ENCODE measurements around the gene VTI1A. TPM values are rescaled to one million over a fixed set of nuclear protein-coding genes. Genes with fewer than 3 reads are reported as not detected.

VTI1A gene
- total RNA-seq, 1 experiment from 2014 or later: 18.1 TPM

DNA sequence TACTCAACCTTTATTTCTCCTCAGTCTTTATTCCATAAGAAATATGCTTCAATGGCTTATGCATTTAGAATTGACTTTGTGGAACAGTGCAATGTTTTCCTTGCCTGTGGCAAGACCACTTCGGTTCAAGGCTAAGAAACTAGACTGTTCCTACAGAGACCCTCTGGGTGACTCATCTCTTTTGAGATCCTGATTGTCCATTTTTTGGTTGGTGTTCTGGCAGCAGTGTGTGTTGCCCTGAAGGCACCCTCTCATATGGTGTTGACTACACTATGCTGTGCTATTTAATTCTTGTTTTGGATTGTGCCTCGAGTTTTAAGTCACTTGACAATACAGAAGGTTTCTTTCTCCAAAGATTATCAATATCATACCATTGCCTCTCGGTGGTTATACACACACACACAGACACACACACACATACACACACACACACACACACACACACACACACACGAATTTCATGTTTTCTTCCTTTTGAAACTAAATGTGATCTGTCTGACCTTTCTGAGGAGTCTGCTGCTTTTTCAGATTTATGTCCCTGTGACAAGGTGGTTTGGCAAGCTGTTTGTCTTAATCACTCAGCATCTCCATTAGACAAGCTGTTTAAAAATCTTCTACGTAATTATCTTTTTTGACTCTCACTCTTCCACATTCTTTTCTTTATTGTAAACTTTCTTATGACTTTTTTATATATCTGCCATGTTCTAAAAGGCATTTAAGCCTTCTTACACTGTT is 187.2 kb downstream of the VTI1A start:
- POLR2A ChIA-PET (ENCODE audit: unreplicated experiment): no interaction called here
- no peaks in the 10 kb centered on the region for H3K36me3 ChIP-seq (ENCODE audit: low read depth)
- no peaks in the 10 kb centered on the region for H3K9me2 ChIP-seq (ENCODE audit: insufficient read depth)
- no peaks in the 10 kb centered on the region for H3K9me3 ChIP-seq (ENCODE audit: insufficient read depth, low read depth)
- intact Hi-C loops (cut with micrococcal nuclease; ENCODE audit: unreplicated experiment): no loop called here
- no peak overlapping the region for H2AFZ ChIP-seq
- H3K27ac ChIP-seq: no peak overlapping the region
- H3K4me3 ChIP-seq: no peak overlapping the region
- DNase-seq: no peak
- no peak overlapping the region for H3K4me2 ChIP-seq
- H4K20me1 ChIP-seq (ENCODE audit: insufficient read depth): no peaks in the 10 kb centered on the region
- no peaks in the 10 kb centered on the region for H3K79me2 ChIP-seq (ENCODE audit: low read depth)
- TF ChIP-seq, protein P1, sequence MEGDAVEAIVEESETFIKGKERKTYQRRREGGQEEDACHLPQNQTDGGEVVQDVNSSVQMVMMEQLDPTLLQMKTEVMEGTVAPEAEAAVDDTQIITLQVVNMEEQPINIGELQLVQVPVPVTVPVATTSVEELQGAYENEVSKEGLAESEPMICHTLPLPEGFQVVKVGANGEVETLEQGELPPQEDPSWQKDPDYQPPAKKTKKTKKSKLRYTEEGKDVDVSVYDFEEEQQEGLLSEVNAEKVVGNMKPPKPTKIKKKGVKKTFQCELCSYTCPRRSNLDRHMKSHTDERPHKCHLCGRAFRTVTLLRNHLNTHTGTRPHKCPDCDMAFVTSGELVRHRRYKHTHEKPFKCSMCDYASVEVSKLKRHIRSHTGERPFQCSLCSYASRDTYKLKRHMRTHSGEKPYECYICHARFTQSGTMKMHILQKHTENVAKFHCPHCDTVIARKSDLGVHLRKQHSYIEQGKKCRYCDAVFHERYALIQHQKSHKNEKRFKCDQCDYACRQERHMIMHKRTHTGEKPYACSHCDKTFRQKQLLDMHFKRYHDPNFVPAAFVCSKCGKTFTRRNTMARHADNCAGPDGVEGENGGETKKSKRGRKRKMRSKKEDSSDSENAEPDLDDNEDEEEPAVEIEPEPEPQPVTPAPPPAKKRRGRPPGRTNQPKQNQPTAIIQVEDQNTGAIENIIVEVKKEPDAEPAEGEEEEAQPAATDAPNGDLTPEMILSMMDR (conservative IDR thresholded peaks at IDR 0.05): no peak
- TF ChIP-seq EZH2 (IDR thresholded peaks at IDR 0.05; ENCODE audit: low read depth): no peak
- BruUV-seq (replicated peaks): no TSS peak
- H3F3A ChIP-seq (ENCODE audit: insufficient read depth, low read depth): no peaks in the 10 kb centered on the region
- no peaks in the 10 kb centered on the region for H3K27me3 ChIP-seq (ENCODE audit: insufficient read depth, low read depth)
- CTCF ChIA-PET: no interaction called here
- no peaks in the 10 kb centered on the region for H3K4me1 ChIP-seq (replicated peaks; ENCODE audit: insufficient read depth)

DNA sequence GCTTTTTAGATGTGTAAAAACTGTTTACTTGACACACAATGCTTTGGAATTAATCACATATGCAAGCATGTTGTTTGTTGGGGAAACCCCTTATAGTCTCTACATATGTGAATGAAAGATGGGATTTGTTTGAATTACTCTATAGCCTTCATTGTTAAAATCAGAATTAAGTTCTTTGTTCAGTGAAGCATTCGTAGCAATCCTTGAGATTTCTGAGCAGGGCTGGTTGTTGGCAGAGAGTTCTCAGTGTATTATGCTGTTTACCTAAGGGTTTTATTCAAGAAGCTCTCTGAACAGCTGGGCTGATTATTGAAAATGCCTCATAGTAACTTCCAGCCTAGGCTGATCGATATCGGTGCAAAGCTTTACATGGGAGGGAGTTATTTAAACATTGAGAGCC is 190.9 kb downstream of the VTI1A start:
- Histone ChIP-seq H3K9me3 (ENCODE audit: insufficient read depth, low read depth) (no peaks in the 10 kb centered on the region), H3K36me3 (ENCODE audit: low read depth) (no peaks in the 10 kb centered on the region), H2AFZ (no peak overlapping the region), H3F3A (ENCODE audit: insufficient read depth, low read depth) (no peaks in the 10 kb centered on the region), H3K27me3 (ENCODE audit: insufficient read depth, low read depth) (no peaks in the 10 kb centered on the region), H3K4me1 (replicated peaks; ENCODE audit: insufficient read depth) (no peaks in the 10 kb centered on the region), H3K4me3 (no peak overlapping the region), H3K4me2 (no peak overlapping the region), H3K27ac (no peak overlapping the region), H3K9me2 (ENCODE audit: insufficient read depth) (no peaks in the 10 kb centered on the region), H3K79me2 (ENCODE audit: low read depth) (no peaks in the 10 kb centered on the region), H4K20me1 (ENCODE audit: insufficient read depth) (no peaks in the 10 kb centered on the region)
- ChIA-PET CTCF (no interaction called here), POLR2A (ENCODE audit: unreplicated experiment) (interaction anchor here (0.5 kb wide), 1 partner anchor 62 kb away, joined by 10 read pairs; no protein-coding TSS in a partner anchor)
- intact Hi-C loops (cut with micrococcal nuclease; ENCODE audit: unreplicated experiment): no loop called here
- TF ChIP-seq, protein P1 (conservative IDR thresholded peaks at IDR 0.05): no peak
- TF ChIP-seq EZH2 (IDR thresholded peaks at IDR 0.05; ENCODE audit: low read depth): no peak
- DNase-seq: no peak
- BruUV-seq (replicated peaks): no TSS peak

DNA sequence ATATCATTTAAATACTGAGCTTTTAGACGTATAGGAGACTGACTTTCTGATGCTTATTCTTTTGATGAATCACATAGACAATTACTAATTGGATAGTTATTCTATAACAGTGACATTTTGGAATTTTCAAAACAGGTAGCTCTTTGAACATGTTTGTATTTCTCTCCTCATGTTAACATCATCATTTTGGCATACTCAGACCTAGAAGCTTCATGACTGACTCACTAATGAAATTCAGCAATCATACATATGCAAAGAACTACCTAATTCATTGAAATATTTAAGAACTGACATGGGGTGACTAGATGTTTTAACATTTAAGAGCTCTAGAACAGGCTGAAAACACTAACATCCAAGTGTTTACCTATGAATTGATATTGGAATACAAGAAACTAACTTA is 192.3 kb downstream of the VTI1A start:
- Histone ChIP-seq H3K4me1 (replicated peaks; ENCODE audit: insufficient read depth) (peaks cover 9% of the 10 kb centered on the region), H3K36me3 (ENCODE audit: low read depth) (no peaks in the 10 kb centered on the region), H3K9me3 (ENCODE audit: insufficient read depth, low read depth) (no peaks in the 10 kb centered on the region), H3K9me2 (ENCODE audit: insufficient read depth) (no peaks in the 10 kb centered on the region), H3F3A (ENCODE audit: insufficient read depth, low read depth) (no peaks in the 10 kb centered on the region), H2AFZ (no peak overlapping the region), H3K27ac (no peak overlapping the region), H3K27me3 (ENCODE audit: insufficient read depth, low read depth) (no peaks in the 10 kb centered on the region), H3K79me2 (ENCODE audit: low read depth) (no peaks in the 10 kb centered on the region), H4K20me1 (ENCODE audit: insufficient read depth) (no peaks in the 10 kb centered on the region), H3K4me3 (no peak overlapping the region), H3K4me2 (no peak overlapping the region)
- intact Hi-C loops (cut with micrococcal nuclease; ENCODE audit: unreplicated experiment): no loop called here
- DNase-seq: no peak
- ChIA-PET POLR2A (ENCODE audit: unreplicated experiment) (no interaction called here), CTCF (no interaction called here)
- no peak for TF ChIP-seq EZH2 (IDR thresholded peaks at IDR 0.05; ENCODE audit: low read depth)
- BruUV-seq (replicated peaks): no TSS peak

DNA sequence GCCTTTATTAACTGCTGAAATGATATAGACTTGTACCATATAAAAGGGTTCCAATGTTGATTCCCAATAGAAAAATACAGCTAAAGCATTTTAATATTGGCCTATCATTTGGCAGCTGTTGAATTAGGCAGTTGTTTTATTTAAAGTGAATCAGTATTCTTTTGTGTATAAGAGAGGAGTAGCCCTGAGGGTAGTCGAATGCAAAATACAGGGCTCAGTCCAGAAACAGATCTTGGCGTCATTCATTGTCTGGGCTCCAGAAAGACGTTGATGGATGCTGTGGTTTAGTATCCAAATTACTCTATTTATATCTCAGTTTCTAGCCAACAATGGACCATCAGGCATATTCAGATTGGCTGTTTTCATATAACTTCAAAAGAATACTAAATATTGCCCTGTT is 193.6 kb downstream of the VTI1A start:
- no peaks in the 10 kb centered on the region for H3K79me2 ChIP-seq (ENCODE audit: low read depth)
- no peak overlapping the region for H3K4me3 ChIP-seq
- TF ChIP-seq, protein P1 (conservative IDR thresholded peaks at IDR 0.05): no peak
- TF ChIP-seq EZH2 (IDR thresholded peaks at IDR 0.05; ENCODE audit: low read depth): no peak
- intact Hi-C loops (cut with micrococcal nuclease; ENCODE audit: unreplicated experiment): no loop called here
- no peak overlapping the region for H2AFZ ChIP-seq
- H3K27me3 ChIP-seq (ENCODE audit: insufficient read depth, low read depth): no peaks in the 10 kb centered on the region
- no peaks in the 10 kb centered on the region for H4K20me1 ChIP-seq (ENCODE audit: insufficient read depth)
- ChIA-PET CTCF (no interaction called here), POLR2A (ENCODE audit: unreplicated experiment) (no interaction called here)
- H3K4me2 ChIP-seq: no peak overlapping the region
- no peaks in the 10 kb centered on the region for H3F3A ChIP-seq (ENCODE audit: insufficient read depth, low read depth)
- H3K4me1 ChIP-seq (replicated peaks; ENCODE audit: insufficient read depth): peaks cover 9% of the 10 kb centered on the region
- no peaks in the 10 kb centered on the region for H3K9me3 ChIP-seq (ENCODE audit: insufficient read depth, low read depth)
- no TSS peak for BruUV-seq (replicated peaks)
- no peaks in the 10 kb centered on the region for H3K36me3 ChIP-seq (ENCODE audit: low read depth)
- H3K9me2 ChIP-seq (ENCODE audit: insufficient read depth): no peaks in the 10 kb centered on the region
- H3K27ac ChIP-seq: no peak overlapping the region
- DNase-seq: no peak
